GM13976 (cell line): ENCODE data around the gene TRIM8.

ENCODE experiments used
- DNase-seq: peaks from one replicate; pipeline ENCODE4 v3.0.0; 2012; ENCODE audit warnings: low spot score
- CTCF ChIP-seq: IDR thresholded peaks from 2 replicates; pipeline ENCODE4 v1.5.1; 2012; ENCODE audit warnings: borderline replicate concordance, mild to moderate bottlenecking; ENCODE audit not compliant: insufficient read depth; ENCODE audit errors: extremely low read depth, missing control alignments, control extremely low read depth
- in situ Hi-C: fragments of 300-500 bp; cut with MboI; formaldehyde crosslinking; loops from one replicate; pipeline ENCODE4 v1.12.0; 2022; ENCODE audit warnings: low sequenced_read_pairs, mixed read lengths, inconsistent platforms; ENCODE audit not compliant: unreplicated experiment

Gene TRIM8

GRCh38 chr10:102620138-102620590 lies 24.1 kb upstream of the TRIM8 start:
- no peak for TF ChIP-seq CTCF
- DNase-seq, result no peak
- in situ Hi-C loops, result no loop called here

GRCh38 chr10:102620591-102621442 lies 23.5 kb upstream of the TRIM8 start:
- no peak for DNase-seq
- no peak for TF ChIP-seq CTCF
- in situ Hi-C loops, result no loop called here

GRCh38 chr10:102621443-102622325 lies 22.6 kb upstream of the TRIM8 start:
- TF ChIP-seq CTCF, result no peak
- in situ Hi-C loops, result no loop called here
- DNase-seq, result no peak

- in situ Hi-C loops, result no loop called here
- TF ChIP-seq CTCF, result no peak
- no peak for DNase-seq
Measured at GRCh38 chr10:102624094-102624493, 20.2 kb upstream of the TRIM8 start.

GRCh38 chr10:102624751-102625645 lies 19.3 kb upstream of the TRIM8 start:
- in situ Hi-C loops, result no loop called here
- no peak for DNase-seq
- no peak for TF ChIP-seq CTCF

GRCh38 chr10:102626026-102626685 lies 18.1 kb upstream of the TRIM8 start:
- DNase-seq, result no peak
- no peak for TF ChIP-seq CTCF
- in situ Hi-C loops, result no loop called here
